ENCODE measurements around the gene DUS3L. TPM values are rescaled to one million over a fixed set of nuclear protein-coding genes. Genes with fewer than 3 reads are reported as not detected.
"Not testable (repeated sequence)": the region's sequence is repeated elsewhere in the genome, so short reads cannot be mapped to it uniquely, and the experiment has no call there.

DUS3L gene
- total RNA-seq, 1 experiment from 2014 or later = 67.0 TPM

- DNase-seq = no peak
- Histone ChIP-seq H3K9ac (ENCODE audit: extremely low read depth, insufficient read length, low read length) (no peak overlapping the region), H3T11ph (ENCODE audit: low read length) (no peak overlapping the region), H2BK12ac (ENCODE audit: insufficient read length, low read depth, low read length) (no peak overlapping the region), H2AFZ (ENCODE audit: low read length) (no peak overlapping the region), H3K79me1 (ENCODE audit: insufficient read depth, low read depth, low read length, poor library complexity, severe bottlenecking) (no peaks in the 10 kb centered on the region), H2BK20ac (ENCODE audit: low read depth, low read length, poor library complexity, severe bottlenecking) (no peak overlapping the region), H3K27me3 (ENCODE audit: insufficient read depth, low read length) (no peaks in the 10 kb centered on the region), H2BK5ac (ENCODE audit: insufficient read length, low read length) (no peak overlapping the region), H2AK5ac (ENCODE audit: insufficient read length, low read length) (no peak overlapping the region), H3K27ac (ENCODE audit: insufficient read length, low read depth, low read length) (no peak overlapping the region), H4K5ac (ENCODE audit: insufficient read length, low read depth, low read length) (no peak overlapping the region), H3K4me2 (ENCODE audit: insufficient read depth, insufficient read length, low read length) (no peak overlapping the region), H3K4me1 (ENCODE audit: insufficient read depth, low read length) (no peaks in the 10 kb centered on the region), H3K79me2 (ENCODE audit: insufficient read depth, low read length) (no peaks in the 10 kb centered on the region), H3K9me3 (ENCODE audit: control insufficient read depth, low read depth, low read length) (no peaks in the 10 kb centered on the region), H3K56ac (ENCODE audit: insufficient read length, low read depth, low read length) (no peak overlapping the region), H4K8ac (replicated peaks; ENCODE audit: insufficient read length, low read depth, low read length) (no peak overlapping the region), H3K14ac (ENCODE audit: insufficient read depth, low read length) (no peak overlapping the region), H3K23ac (ENCODE audit: insufficient read length, low read depth, low read length) (no peak overlapping the region), H3K18ac (ENCODE audit: insufficient read length, low read depth, low read length) (no peak overlapping the region), H4K91ac (ENCODE audit: insufficient read length, low read depth, low read length) (no peak overlapping the region), H3K4ac (ENCODE audit: low read depth, low read length) (no peak overlapping the region), H3K23me2 (ENCODE audit: insufficient read length, low read depth, low read length, poor library complexity, severe bottlenecking) (no peaks in the 10 kb centered on the region), H2BK15ac (ENCODE audit: low read depth, low read length) (no peak overlapping the region), H2BK120ac (ENCODE audit: low read depth, low read length, poor library complexity, severe bottlenecking) (no peak overlapping the region), H4K20me1 (ENCODE audit: control insufficient read depth, insufficient read depth, insufficient read length) (no peaks in the 10 kb centered on the region)
- Mint-ChIP-seq H3K4me3 (no peak overlapping the region), H3K4me1 (no peaks in the 10 kb centered on the region), H3K27me3 (ENCODE audit: low read depth) (peaks cover 5% of the 10 kb centered on the region), H3K27ac (no peak overlapping the region), H3K36me3 (ENCODE audit: insufficient read depth in 1 of 3, low read depth in 3 of 3) (peaks cover 15 to 20% (median 19%) of the 10 kb centered on the region in 3 experiments; a peak in 6 of 7 replicates), H3K9me3 (no peaks in the 10 kb centered on the region)
- WGBS (ENCODE audit: extremely low coverage, insufficient read length, low lambda C conversion rate) = no CpG with 5 or more reads among the region's 9 CpGs
- TF ChIP-seq CTCF (conservative IDR thresholded peaks at IDR 0.05) = no peak
These were observed 8.6 kb downstream of the DUS3L start for GRCh38 chr19:5782322-5782721.

- not testable (repeated sequence) for H3K9me3 ChIP-seq (ENCODE audit: control insufficient read depth, low read depth, low read length); H3K4ac ChIP-seq (ENCODE audit: low read depth, low read length); H3K27ac Mint-ChIP-seq; H2AK5ac ChIP-seq (ENCODE audit: insufficient read length, low read length); H3K9ac ChIP-seq (ENCODE audit: extremely low read depth, insufficient read length, low read length); H3K4me1 Mint-ChIP-seq; H3K56ac ChIP-seq (ENCODE audit: insufficient read length, low read depth, low read length); H3K4me3 Mint-ChIP-seq; H2BK15ac ChIP-seq (ENCODE audit: low read depth, low read length); H4K91ac ChIP-seq (ENCODE audit: insufficient read length, low read depth, low read length); H2BK120ac ChIP-seq (ENCODE audit: low read depth, low read length, poor library complexity, severe bottlenecking); H3K27me3 ChIP-seq (ENCODE audit: insufficient read depth, low read length); DNase-seq; H3T11ph ChIP-seq (ENCODE audit: low read length); H3K4me2 ChIP-seq (ENCODE audit: insufficient read depth, insufficient read length, low read length); H3K79me2 ChIP-seq (ENCODE audit: insufficient read depth, low read length); H3K79me1 ChIP-seq (ENCODE audit: insufficient read depth, low read depth, low read length, poor library complexity, severe bottlenecking); H3K4me1 ChIP-seq (ENCODE audit: insufficient read depth, low read length); H2BK20ac ChIP-seq (ENCODE audit: low read depth, low read length, poor library complexity, severe bottlenecking); H4K20me1 ChIP-seq (ENCODE audit: control insufficient read depth, insufficient read depth, insufficient read length); H3K27ac ChIP-seq (ENCODE audit: insufficient read length, low read depth, low read length); H3K36me3 Mint-ChIP-seq (ENCODE audit: insufficient read depth in 1 of 3, low read depth in 3 of 3); H4K5ac ChIP-seq (ENCODE audit: insufficient read length, low read depth, low read length); H3K18ac ChIP-seq (ENCODE audit: insufficient read length, low read depth, low read length); H2BK5ac ChIP-seq (ENCODE audit: insufficient read length, low read length); H3K23me2 ChIP-seq (ENCODE audit: insufficient read length, low read depth, low read length, poor library complexity, severe bottlenecking); H2AFZ ChIP-seq (ENCODE audit: low read length); H3K14ac ChIP-seq (ENCODE audit: insufficient read depth, low read length); H3K23ac ChIP-seq (ENCODE audit: insufficient read length, low read depth, low read length); H4K8ac ChIP-seq (replicated peaks; ENCODE audit: insufficient read length, low read depth, low read length); H3K9me3 Mint-ChIP-seq; H2BK12ac ChIP-seq (ENCODE audit: insufficient read length, low read depth, low read length)
- H3K27me3 Mint-ChIP-seq (ENCODE audit: low read depth) = peaks cover 14% of the 10 kb centered on the region
- no CpG with 5 or more reads among the region's 11 CpGs for WGBS (ENCODE audit: extremely low coverage, insufficient read length, low lambda C conversion rate)
These were observed 10.0 kb downstream of the DUS3L start for GRCh38 chr19:5780916-5781315.
